Neutrophil (primary cell): ENCODE data around the gene CHCHD4.
A peak's percentile ranks its signal among the peaks of the same experiment; 100 is the strongest.

Source experiments
- H3K27ac ChIP-seq: fragments of 200-600 bp; sonication (generic); 2 replicates; pipeline ENCODE4 v1.5.1; 2016; ENCODE audit warnings: mild to moderate bottlenecking, moderate library complexity
- H3K27me3 ChIP-seq: fragments of 200-600 bp; sonication (generic); 2 replicates; pipeline ENCODE4 v1.6.0; 2016; ENCODE audit warnings: mild to moderate bottlenecking
- H3K36me3 ChIP-seq: fragments of 200-600 bp; sonication (generic); 2 replicates; pipeline ENCODE4 v1.5.1; 2017
- H3K4me1 ChIP-seq, 2 experiments: fragments of 200-600 bp in 1 of 2; sonication (generic) in 1 of 2; 1 replicate in 1 of 2; 2 replicates in 1 of 2; pipeline versions ENCODE4 v1.5.1 to v1.6.1; 2013 to 2016; ENCODE audit warnings: low read depth in 1 of 2, low read length in 1 of 2, mild to moderate bottlenecking in 1 of 2, moderate library complexity in 1 of 2; ENCODE audit not compliant: control insufficient read depth in 1 of 2, insufficient read depth in 1 of 2
- H3K4me3 ChIP-seq, 2 experiments: fragments of 200-600 bp in 1 of 2; sonication (generic) in 1 of 2; 1 replicate in 1 of 2; 2 replicates in 1 of 2; pipeline ENCODE4 v1.5.1; 2013 to 2016; ENCODE audit warnings: low read depth in 1 of 2, low read length in 1 of 2, mild to moderate bottlenecking in 1 of 2, moderate library complexity in 1 of 2
- H3K9me3 ChIP-seq: fragments of 200-600 bp; sonication (generic); 2 replicates; pipeline ENCODE4 v1.5.1; 2016
- TF ChIP-seq, protein P1 (sequence below): fragments of 200-600 bp; sonication (generic); IDR thresholded peaks from 2 replicates; pipeline ENCODE4 v1.5.1; 2016; ENCODE audit warnings: antibody characterized with exemption

CHCHD4 gene

DNA sequence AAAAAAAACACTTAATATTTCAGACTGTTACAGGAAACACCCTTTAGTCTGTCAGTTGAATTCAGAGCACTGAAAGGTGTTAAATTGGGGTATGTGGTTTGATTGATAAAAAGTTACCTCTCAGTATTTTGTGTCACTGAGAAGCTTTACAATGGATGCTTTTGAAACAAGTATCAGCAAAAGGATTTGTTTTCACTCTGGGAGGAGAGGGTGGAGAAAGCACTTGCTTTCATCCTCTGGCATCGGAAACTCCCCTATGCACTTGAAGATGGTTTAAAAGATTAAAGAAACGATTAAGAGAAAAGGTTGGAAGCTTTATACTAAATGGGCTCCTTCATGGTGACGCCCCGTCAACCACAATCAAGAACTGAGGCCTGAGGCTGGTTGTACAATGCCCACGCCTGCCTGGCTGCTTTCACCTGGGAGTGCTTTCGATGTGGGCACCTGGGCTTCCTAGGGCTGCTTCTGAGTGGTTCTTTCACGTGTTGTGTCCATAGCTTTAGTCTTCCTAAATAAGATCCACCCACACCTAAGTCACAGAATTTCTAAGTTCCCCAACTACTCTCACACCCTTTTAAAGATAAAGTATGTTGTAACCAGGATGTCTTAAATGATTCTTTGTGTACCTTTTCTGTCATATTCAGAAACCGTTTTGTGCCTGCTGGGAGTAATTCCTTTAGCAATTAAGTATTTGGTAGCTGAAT, 18.0 kb upstream of the CHCHD4 start:
- peaks cover 48 to 49% of the 10 kb centered on the region in 2 experiments for H3K4me1 ChIP-seq
- peaks cover 70% of the 10 kb centered on the region for H3K36me3 ChIP-seq
- TF ChIP-seq, protein P1, sequence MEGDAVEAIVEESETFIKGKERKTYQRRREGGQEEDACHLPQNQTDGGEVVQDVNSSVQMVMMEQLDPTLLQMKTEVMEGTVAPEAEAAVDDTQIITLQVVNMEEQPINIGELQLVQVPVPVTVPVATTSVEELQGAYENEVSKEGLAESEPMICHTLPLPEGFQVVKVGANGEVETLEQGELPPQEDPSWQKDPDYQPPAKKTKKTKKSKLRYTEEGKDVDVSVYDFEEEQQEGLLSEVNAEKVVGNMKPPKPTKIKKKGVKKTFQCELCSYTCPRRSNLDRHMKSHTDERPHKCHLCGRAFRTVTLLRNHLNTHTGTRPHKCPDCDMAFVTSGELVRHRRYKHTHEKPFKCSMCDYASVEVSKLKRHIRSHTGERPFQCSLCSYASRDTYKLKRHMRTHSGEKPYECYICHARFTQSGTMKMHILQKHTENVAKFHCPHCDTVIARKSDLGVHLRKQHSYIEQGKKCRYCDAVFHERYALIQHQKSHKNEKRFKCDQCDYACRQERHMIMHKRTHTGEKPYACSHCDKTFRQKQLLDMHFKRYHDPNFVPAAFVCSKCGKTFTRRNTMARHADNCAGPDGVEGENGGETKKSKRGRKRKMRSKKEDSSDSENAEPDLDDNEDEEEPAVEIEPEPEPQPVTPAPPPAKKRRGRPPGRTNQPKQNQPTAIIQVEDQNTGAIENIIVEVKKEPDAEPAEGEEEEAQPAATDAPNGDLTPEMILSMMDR: no peak
- no peak overlapping the region for H3K4me3 ChIP-seq
- no peaks in the 10 kb centered on the region for H3K27me3 ChIP-seq
- H3K9me3 ChIP-seq: no peaks in the 10 kb centered on the region
- peak overlapping the region; percentile 99 for H3K27ac ChIP-seq

DNA sequence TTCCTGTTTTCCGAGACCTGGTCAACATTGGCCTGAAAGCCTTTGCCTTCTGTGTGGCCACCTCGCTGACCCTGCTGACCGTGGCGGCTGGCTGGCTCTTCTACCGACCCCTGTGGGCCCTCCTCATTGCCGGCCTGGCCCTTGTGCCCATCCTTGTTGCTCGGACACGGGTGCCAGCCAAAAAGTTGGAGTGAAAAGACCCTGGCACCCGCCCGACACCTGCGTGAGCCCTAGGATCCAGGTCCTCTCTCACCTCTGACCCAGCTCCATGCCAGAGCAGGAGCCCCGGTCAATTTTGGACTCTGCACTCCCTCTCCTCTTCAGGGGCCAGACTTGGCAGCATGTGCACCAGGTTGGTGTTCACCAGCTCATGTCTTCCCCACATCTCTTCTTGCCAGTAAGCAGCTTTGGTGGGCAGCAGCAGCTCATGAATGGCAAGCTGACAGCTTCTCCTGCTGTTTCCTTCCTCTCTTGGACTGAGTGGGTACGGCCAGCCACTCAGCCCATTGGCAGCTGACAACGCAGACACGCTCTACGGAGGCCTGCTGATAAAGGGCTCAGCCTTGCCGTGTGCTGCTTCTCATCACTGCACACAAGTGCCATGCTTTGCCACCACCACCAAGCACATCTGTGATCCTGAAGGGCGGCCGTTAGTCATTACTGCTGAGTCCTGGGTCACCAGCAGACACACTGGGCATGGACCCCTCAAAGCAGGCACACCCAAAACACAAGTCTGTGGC, 17.1 kb upstream of the CHCHD4 start:
- peak overlapping the region; percentile 99 for H3K27ac ChIP-seq

DNA sequence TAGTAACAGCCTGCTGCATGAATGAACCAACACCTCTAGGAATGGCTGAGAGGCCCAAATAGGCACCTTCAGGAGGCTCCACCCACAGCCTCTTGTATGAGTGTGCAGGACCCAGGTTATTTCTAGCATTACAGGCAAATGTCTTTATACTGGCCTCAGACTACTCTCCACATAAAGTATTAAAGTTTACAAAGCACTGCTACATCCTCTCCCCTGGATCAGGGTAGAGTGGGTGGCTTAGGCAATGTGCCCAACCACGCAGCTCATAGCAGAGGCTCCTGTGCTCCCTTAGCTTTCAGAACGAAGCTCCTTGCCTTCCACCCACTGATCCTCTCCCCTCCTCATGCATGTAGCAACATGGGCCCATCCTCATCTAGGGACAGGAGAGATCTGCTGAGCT, 16.5 kb upstream of the CHCHD4 start:
- Histone ChIP-seq H3K36me3 (peaks cover 72% of the 10 kb centered on the region), H3K9me3 (no peaks in the 10 kb centered on the region), H3K27ac (peak overlapping the region; percentile 99), H3K4me3 (no peak overlapping the region), H3K27me3 (no peaks in the 10 kb centered on the region), H3K4me1 (peaks cover 35 to 37% of the 10 kb centered on the region in 2 experiments)
- TF ChIP-seq, protein P1: no peak

More for the DNA sequence above, 17.1 kb upstream of the CHCHD4 start:
- no peaks in the 10 kb centered on the region for H3K9me3 ChIP-seq
- no peak overlapping the region for H3K4me3 ChIP-seq
- H3K4me1 ChIP-seq: peaks cover 41 to 43% of the 10 kb centered on the region in 2 experiments
- TF ChIP-seq, protein P1: no peak
- H3K27me3 ChIP-seq: no peaks in the 10 kb centered on the region
- peaks cover 72% of the 10 kb centered on the region for H3K36me3 ChIP-seq

DNA sequence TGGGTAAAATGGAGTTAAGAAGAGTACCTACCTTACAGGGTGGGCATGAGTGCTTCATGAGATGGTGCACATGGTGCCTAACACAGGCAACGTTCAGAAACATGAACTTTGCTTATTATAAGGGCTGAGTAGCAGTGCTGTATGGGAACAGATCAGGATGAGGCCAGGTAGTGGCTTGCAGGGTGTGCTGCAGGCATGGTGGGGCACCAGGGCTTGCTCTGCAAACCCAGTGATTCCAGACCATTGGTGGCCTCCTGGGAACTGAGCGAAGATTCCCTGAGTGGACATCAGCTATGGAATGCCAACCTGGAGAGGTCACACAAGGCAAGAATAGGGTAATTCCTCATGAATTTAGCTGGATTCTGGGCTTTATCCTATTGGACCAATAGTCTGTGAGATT, 16.0 kb upstream of the CHCHD4 start:
- H3K4me1 ChIP-seq: peaks cover 30 to 32% of the 10 kb centered on the region in 2 experiments
- no peak overlapping the region for H3K4me3 ChIP-seq
- peaks cover 72% of the 10 kb centered on the region for H3K36me3 ChIP-seq
- no peaks in the 10 kb centered on the region for H3K9me3 ChIP-seq
- H3K27me3 ChIP-seq: no peaks in the 10 kb centered on the region
- TF ChIP-seq, protein P1: no peak
- peak overlapping the region; percentile 99 for H3K27ac ChIP-seq

DNA sequence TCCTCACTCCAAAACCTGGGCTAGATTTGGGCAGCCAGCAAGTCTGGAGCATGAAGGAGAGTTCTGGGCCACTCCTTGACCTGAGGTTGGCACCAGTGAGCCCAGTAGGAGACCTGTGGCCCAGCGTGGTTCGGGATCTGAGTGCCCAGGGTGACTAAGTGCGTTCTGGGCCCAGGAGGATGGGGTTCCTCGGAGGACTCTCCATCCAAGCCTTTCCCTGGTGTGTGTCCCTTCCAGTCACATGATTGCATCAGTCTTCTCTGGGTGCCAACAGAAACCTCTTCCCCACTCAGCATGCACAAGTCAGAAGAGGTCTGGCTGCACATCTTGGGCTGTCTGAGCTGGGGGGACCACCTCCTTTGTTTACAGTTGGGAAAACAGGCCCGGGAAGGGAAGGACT, 15.1 kb upstream of the CHCHD4 start:
- Histone ChIP-seq H3K27me3 (no peaks in the 10 kb centered on the region), H3K4me3 (no peak overlapping the region), H3K4me1 (peaks cover 23 to 24% of the 10 kb centered on the region in 2 experiments), H3K27ac (peak overlapping the region; percentile 6), H3K9me3 (no peaks in the 10 kb centered on the region), H3K36me3 (peaks cover 80% of the 10 kb centered on the region)
- TF ChIP-seq, protein P1: no peak
